ENCODE data around the gene ALDH3B2.
"Not testable (repeated sequence)": the region's sequence is repeated elsewhere in the genome, so short reads cannot be mapped to it uniquely, and the experiment has no call there.

Gene ALDH3B2

DNA sequence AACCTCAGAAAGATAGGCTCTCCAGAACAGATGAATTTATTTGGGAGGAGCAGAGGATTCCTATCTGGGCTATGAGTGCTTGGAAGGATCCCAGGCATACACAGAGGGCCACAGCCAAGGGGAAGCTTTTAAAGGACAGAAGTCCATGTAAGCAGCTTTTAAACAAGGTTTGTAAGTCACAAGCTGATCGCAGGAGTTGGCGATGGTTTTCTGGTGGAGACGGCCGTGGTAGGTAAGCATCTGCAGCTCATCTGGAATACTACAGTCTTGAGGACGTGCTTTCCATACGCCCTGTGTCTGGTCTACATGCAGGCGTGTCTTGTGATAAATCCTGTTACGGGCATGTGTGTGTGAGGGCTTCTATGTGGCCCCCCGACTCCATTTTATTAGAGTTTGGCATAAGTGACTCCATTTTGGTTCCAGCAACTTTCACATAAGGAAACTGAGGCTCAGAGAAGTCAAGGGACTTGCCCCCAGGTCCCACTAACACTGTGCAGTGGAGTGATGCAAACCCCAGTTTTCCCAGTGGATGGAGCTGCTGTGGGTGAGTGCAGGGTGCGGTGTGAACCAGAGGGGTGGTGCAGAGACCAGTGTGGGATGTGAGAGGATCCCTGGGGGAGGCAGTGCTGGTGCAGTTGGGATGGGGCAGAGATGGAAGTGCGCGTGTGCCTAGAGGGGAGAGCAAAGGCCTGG is 12.1 kb downstream of the ALDH3B2 start:
- no peak for DNase-seq

DNA sequence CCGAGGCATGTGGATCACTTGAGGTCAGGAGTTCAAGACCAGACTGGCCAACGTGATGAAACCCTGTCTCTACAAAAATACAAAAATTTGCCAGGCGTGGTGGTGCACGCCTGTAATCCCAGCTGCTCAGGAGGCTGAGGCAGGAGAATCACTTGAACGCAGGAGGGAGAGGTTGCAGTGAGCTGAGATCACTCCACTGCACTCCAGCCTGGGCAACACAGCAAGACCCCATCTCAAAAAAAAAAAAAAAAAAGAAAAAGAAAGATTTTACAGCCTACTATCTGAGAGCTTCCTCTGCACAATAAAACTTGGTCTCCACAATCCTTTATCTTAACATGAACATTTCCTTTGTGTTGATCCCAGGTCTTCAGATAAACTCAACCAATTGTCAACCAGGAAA is 13.7 kb downstream of the ALDH3B2 start:
- DNase-seq = not testable (repeated sequence)

DNA sequence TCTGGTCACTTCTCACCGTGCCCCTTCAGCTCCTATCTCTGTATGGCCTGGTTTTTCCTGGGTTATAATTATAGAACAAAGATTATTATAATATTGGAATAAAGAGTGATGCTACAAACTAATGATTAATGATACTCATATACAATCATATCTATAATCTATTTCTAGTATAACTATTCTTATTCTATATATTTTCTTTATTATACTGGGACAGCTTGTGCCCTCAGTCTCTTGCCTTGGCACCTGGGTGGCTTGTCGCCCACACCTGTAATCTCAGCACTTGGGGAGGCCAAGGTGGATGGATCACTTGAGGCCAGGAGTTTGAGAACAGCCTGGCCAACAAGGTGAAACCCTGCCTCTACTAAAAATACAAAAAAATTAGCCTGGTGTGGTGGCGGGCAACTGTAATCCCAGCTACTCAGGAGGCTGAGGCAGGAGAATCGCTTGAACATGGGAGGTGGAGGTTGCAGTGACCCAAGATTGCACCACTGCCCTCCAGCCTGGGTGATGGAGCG is 14.7 kb downstream of the ALDH3B2 start:
- DNase-seq = not testable (repeated sequence)

DNA sequence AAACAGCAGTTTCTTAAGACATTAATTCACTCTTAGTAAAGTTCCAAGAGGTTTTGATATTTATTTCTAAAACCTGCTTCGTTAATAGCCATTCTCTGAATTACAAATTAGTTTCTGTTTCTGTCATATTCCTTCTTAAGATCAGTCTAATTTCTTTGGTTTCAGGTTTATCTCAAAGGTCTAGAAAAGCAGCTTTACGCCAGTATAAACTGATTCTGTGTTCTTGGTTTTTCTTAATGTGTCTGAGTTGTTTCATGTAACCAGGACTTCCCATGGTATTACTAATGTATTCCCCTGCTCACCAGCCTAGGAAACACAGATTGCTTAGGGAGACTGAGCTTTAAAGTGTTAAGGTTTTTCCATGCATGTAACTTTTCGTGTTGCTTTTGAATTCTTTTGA is 17.1 kb downstream of the ALDH3B2 start:
- DNase-seq = no peak

DNA sequence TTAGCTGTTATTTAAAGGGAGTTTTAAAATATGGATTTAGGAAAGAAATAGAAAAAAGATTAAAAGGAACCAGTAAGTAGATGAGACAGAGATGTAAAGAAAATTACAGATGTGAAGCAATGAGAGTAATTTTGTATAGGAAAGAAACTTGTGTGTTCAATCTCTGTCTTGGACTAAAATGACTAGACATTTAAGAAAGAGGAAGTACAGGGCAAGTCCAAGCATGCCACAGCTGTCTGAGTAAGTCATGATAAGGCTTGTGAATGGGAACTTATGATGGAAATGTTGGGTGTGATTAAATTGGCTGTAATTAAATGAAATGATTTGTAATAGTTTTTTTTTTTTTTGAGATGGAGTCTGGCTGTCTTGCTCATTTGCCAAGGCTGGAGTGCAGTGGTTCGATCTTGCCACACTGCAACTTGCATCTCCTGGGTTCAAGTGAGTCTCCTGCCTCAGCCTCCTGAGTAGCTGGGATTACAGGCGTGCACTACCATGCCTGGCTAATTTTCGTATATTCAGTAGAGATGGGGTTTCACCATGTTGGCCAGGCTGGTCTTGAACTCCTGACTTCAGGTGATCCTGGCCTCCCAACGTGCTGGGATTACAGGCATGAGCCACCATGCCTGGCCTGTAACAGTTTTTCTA is 18.0 kb downstream of the ALDH3B2 start:
- no peak for DNase-seq

DNA sequence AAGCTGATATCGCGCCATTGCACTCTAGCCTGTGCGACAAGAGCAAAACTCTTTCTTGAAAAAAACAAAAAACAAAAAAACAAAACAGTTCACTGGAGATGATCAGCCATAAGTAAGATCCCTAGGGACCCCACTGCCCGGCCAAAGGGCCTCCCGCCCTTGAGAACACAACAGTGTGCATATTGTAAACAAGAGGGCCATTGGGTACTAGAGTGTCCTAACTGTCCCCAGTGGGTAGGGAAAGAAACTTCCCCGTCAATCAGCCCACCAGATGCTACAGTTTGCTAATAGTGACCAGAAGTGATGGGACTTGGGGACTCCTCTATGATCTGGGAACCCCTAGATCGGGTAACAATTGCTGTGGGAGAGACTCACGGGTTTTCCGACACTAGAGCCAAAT is 20.2 kb downstream of the ALDH3B2 start:
- DNase-seq = no peak

DNA sequence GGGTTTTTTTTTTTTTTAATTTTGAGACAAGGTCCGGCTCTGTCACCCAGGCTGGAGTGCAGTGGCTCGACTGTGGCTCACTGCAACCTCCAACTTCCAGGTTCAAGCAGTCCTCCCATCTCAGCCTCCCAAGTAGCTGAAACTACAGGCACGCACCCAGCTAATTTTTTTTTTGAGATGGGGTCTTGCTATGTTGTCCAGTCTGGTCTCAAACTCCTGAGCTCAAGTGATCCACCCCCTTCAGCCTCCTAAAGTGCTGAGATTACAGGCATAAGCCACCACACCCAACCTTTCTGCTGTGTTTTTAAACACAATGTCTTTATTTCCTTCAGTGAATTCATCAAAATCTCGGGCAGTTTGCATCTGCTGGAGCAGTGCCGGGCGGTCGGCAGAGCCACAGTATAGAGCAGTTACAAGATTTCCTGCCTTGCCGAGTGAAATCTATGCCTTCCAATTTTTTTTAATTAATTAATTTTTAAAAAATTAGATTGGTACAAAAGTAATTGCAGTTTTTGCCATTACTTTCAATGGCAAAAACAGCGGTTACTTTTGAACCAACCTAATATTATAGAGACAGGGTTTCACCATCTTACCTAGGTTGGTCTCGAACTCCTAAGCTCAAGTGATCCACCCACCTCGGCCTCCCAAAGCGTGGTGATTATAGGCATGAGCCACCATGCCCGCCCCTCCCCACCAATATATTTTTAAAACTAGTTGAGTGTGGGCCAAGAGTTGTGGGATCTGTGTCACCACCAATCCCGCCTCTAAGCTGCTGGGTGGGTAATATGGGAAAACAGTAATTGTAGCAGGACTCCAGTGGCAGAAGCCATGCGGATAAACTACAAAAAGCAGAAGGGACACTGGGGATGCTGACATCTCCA is 21.2 kb downstream of the ALDH3B2 start:
- DNase-seq = no peak

DNA sequence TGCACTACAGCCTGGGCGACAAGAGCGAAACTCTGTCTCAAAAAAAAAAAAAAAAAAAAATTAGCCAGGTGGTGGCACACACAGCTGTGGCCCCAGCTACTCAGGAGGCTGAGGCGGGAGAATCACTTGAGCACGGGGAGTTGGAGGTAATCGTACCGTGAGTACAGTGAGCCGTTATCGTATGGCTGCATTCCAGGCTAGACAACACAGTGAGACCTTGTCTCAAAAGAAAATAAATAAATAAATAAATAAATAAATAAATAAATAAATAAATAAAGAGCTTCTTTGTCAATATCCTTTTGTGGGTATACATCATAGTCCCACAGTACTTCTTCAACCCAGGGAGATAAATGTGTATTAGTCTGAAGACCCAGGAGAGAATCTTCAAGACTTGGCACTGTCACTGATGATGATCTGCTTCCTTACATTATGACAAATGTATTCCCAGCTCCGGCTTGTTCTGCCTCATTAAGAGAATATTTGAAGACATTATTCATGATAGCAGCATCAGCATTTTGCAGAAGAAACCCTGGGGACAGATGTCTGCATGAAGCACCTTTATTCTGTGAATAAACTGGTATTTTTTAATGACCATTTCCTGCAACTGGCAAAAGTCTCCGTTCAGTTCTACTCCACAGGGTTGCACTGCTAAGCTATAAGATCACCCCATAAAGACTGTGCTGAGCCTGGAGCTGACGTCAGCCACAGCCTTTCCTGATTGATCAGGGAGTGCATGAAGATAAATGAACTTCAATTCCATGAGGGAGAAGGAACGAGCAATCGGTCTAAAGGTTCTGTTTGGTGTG is 22.2 kb downstream of the ALDH3B2 start:
- DNase-seq = no peak

DNA sequence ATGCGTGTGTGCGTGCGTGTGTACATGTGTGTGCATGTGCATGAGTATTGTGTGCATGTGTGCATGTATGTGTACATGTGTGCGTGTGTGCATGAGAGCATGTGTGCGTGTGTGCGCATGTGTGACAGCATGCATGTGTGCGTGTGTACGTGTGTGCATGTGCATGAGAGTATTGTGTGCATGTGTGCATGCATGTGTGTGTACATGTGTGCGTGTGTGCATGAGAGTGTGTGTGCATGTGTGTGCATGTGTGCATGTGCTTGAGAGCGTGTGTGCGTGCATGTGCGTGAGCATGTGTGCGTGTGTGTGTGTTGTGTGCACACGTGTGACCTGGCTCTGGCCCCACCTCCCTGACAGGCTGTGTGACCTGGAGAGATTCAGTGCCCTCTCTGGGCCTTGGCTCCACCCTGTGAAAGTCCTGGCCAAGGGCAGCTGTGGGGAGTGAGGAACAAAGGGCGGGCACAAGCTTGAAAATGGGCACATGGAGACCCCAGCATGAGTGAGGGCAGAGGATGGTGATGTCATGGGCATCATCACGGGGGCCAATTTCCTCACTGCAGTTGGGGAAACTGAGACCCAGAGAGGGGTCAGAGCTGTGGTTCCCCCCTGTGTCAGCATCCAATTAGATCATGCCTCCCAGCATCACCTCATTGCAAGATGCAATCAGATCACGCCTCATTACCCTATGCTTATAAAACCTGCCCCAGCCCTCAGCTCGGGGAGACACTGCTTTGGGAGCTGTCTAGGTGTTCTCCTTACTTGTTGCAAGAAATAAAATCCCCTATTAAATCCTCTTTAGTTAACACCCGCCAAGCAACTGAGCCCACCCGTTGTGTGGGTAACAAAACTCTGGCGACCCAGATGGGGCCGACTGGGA is 24.6 kb downstream of the ALDH3B2 start:
- DNase-seq = no peak

DNA sequence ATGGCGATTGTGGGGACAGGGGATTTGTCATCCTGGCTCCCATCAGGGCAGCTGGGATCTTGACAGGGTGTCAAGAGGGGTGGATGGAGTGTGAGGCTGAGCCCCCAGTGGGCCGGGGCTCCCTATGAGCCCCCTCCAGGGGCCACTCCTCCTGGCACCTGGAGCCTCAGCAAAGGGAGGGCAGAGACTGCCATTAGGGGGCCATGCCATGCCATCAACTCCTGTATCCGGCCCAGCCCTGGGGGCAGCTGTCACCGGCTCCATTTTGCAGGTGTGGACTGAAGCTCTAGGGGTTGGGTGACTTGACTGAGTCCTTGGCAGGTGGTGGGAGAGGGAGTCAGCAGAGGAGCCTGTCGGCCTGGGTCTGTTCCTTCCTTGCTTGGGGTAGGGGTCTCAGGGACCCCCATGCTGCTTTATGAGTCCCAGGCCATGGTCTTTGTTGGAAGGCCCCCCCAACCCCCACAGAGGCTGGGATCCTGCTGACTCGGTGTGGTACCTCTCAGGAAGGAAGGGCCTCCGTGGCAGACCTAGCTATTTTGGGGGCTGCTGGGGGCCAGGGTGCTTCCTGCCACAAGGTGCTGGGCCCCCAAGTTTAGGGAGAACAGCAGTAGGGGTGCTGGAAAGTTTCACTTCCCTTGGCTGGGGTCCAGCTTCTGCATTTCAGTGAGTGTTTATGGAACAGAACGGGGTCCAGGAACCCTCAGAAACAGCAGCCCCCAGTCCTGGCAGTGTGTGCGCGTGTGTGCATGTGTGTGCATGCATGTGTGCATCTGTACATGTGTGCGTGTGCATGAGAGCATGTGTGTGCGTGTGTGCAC is 25.4 kb downstream of the ALDH3B2 start:
- DNase-seq = no peak

DNA sequence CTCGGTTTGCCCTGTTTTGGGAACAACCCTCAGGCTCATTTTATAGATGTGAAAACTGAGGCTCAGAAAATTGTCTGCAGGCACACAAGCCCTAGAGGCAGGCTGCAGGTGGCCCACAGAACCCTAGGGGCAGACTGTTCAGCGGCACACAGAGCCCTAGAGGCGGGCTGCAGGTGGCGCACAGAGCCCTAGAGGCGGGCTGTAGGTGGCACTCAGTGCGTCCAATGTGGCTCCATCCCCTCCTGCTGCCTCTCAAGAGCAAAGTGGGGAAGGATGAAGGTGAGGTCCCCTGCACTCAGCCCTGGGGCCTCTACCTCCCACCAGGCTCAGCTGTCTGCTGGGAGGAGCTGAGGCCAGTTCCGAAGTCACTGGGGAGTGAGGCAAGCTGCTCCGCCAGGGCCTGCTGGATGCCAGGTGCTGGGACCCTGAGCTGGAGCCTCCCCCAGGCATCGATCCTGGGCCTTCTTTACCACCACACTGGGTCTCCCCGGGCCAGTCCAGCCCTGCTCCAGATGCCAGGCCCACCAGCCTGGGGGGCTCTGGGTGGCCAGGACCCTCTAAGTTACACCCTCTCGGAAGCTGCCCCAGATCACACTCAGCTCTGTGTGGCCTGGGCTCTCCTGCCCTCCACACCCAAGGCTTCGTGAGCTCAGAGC is 26.2 kb downstream of the ALDH3B2 start:
- DNase-seq = no peak

DNA sequence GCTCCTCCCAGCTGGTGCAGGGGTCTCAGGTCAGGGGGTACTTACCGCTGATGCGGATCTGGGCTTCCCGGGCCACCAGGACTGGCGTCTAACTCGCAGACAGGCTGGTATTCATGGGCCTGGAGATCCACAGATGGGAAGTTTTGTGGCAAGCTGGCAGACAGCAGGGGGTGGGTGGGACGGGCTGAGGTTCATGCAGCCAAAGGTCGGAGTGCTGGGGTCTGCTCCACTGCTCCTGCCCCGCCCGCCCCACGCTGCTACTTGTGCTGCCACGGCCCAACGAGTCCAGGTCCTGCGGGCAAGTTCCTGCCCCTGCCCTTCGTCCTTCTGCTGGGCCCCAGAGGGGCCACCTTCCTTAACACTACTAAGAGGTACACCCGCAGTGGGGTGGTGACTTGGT is 27.0 kb downstream of the ALDH3B2 start:
- DNase-seq = no peak

DNA sequence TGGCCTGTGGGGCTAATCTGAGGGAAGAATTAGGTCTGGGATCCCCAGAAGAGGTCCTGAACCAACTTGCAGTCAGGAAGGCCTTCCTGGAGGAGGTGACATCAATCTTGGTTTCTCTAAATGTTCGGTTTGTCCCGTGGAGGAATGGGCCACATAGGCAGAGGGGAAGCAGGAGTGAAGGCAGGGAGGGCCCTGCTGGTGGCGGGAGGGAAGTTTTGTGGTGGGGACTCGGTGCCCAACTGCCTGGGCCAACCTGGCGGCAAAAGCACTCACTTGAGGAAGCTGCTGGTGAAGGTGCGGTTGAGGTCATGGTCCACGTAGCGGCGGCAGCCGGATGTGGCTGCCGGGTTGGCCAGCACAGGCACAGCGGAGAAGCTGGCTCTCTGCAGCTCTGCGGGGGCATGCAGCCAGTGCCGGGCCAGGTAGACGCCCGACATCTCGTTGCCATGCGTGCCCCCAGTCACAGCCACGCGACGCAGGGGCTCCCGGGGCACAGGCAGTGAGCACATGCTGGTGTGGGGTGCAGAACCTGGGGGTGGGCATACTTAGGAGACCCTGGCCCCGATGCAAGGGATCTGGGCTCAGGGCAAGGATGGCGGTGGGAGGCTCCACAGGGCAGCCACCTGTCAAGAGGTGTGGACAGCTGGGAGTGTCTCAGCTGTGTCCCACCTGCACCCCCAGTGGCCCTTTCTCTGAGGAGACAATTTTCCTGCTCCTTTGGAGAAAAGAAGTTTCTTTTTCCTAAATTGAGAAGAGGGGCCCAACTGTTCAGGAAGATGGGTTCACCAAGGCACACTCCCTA is 27.7 kb downstream of the ALDH3B2 start:
- DNase-seq = no peak

DNA sequence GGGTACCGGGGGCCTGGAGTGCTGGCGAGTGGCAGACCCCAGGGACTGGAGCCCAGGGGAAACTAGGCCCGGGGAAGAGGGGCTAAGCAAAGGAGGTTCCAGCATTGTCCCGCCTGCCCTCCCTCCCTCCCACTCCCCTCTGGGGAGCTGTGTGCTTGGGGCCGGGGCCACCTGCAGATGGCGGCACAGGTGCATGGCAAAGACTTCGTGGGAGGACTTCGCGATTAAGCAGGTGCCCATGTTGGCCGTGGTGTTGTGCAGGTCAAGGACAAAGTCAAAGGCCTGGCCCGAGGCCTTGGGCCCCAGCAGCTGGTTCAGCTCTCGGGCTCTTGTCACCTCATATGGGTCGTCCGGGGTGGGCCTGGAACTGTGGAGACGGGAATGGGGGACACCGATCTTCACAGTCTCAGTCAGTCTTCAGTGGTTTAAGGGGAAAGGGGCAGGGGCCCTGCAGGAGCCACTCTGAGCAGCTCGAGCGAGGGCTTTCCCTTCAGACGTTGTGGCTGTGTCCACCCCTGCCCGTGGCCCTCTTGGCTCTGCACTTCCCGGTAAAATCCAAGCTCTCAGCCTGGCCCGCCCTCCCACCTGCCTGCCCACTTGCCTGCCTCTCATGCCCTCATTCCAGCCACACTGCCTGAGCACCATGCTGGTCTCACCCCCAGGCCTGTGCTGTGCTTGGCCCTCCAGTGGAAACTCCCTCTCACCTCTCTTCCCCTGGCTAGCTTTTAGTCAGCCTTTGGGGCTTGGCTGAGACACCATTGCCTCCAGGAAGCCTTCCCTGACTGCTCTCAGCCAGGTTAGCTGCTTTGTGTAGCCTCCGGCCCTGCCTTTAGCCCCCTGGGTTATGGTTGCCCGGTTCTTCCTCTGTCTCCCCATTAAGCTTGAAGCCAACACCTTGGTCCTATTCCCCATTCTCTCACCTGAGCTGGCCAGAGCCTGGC is 28.6 kb downstream of the ALDH3B2 start:
- no peak for DNase-seq

DNA sequence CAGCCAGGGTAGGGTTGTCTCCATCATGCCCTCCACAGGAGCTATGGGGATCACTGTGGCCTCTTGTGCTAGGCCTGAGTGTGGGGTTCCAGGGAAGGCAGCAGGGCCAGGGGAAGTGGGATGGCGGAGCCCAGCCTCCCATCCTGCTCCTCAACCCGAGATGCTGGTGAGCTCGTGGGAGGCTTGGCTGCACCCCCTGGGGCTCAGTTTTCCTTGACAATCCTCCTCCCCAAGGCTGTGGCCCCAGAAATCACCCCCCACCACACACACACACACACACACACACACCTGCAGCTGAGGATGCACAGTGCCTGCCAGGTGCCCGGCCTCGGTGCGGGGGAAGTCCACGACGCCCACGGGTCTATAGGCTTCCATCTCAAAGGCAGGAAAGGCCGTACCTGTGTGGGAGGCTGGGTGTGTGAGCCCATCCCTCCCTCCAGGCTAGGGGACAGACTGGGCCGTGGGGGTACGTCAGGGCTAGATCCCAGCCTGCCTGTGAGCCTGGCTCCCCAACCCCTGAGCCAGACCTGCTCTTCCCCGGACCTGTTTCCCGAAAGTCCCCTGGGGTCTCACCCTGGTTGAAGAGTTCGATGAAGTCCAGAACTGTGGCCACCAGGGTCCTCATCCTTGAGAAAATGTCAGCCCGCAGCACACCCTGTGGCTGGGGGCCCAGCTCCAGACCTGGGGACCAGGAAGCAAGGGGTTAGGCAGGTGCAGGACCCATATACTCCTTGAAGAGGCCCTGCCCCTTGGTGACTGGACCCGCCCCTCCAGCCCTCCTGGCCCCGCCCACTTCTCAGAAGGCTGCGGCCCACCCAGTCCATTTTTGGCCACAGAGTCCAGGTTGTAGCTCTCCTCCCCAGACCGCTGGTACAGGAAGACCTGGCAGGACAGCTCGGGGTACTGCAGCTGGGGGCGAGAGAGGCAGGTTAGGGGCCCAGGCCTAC is 29.7 kb downstream of the ALDH3B2 start:
- DNase-seq = no peak

DNA sequence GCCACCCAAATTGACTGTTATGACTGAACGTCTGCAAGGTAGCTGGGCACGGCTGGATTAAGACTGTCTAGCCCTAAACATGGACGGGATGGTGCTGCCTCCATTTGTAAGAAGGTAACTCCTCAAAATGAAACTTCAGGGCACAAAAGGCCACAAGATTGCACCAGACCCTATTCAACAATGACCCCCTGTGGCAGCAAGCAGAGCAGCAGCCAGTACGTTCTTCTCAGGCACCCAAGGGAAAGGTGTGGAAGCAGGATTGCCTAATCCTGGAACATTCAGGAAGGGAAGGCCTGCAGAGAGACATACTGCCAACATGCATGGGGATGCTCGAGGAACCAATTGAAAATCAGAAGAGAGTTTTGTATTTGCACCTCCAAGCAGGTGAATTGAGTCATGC is 30.4 kb downstream of the ALDH3B2 start:
- no peak for DNase-seq
